Chondrocyte (in vitro differentiated cells): ENCODE results near the gene IL6R. TPM values are rescaled to one million over a fixed set of nuclear protein-coding genes. Genes with fewer than 3 reads are reported as not detected.
"Not testable (repeated sequence)": the region's sequence is repeated elsewhere in the genome, so short reads cannot be mapped to it uniquely, and the experiment has no call there.

Experiments used
- DNase-seq: peaks from one replicate; pipeline ENCODE4 v3.0.0; 2021; ENCODE audit warnings: mixed read lengths, low spot score
- H3K27ac Mint-ChIP-seq: one replicate; pipeline ENCODE4 v1.8.0; 2021; ENCODE audit warnings: mild to moderate bottlenecking, moderate library complexity, mixed read lengths; ENCODE audit not compliant: unreplicated experiment
- H3K27me3 Mint-ChIP-seq: 2 replicates; pipeline ENCODE4 v1.8.0; 2021; ENCODE audit warnings: low read depth, mixed read lengths
- H3K36me3 Mint-ChIP-seq: 2 replicates; pipeline ENCODE4 v1.8.0; 2021; ENCODE audit warnings: low read depth, mixed read lengths
- H3K4me1 Mint-ChIP-seq: 2 replicates; pipeline ENCODE4 v1.8.0; 2021; ENCODE audit warnings: low read depth, mild to moderate bottlenecking, mixed read lengths
- H3K4me3 Mint-ChIP-seq: one replicate; pipeline ENCODE4 v1.8.0; 2021; ENCODE audit warnings: mild to moderate bottlenecking, moderate library complexity, mixed read lengths; ENCODE audit not compliant: unreplicated experiment
- H3K9me3 Mint-ChIP-seq: 2 replicates; pipeline ENCODE4 v1.8.0; 2021; ENCODE audit warnings: low read depth, mixed read lengths
- CTCF ChIP-seq: fragments of 200-600 bp; sonication (generic); IDR thresholded peaks from 2 replicates; pipeline ENCODE4 v1.5.0; 2021; ENCODE audit warnings: antibody characterized with exemption, mild to moderate bottlenecking, moderate library complexity
- total RNA-seq: library from RNA; stranded (reverse); gene quantifications from 3 replicates; pipeline ENCODE4 v1.2.1, GENCODE V29; 2021

Gene IL6R
- total RNA-seq, 1 donor from 2014 or later: 1.3 TPM

GRCh38 chr1:154483941-154484803 is 79.0 kb downstream of the IL6R start:
- no peak for DNase-seq
- no peaks in the 10 kb centered on the region for H3K36me3 Mint-ChIP-seq
- H3K4me3 Mint-ChIP-seq: no peak overlapping the region
- H3K27ac Mint-ChIP-seq: no peak overlapping the region
- no peaks in the 10 kb centered on the region for H3K9me3 Mint-ChIP-seq
- H3K4me1 Mint-ChIP-seq: peaks cover 6% of the 10 kb centered on the region
- peaks cover 6% of the 10 kb centered on the region for H3K27me3 Mint-ChIP-seq
- no peak for TF ChIP-seq CTCF

- H3K27ac Mint-ChIP-seq: no peak overlapping the region
- peaks cover 12% of the 10 kb centered on the region for H3K27me3 Mint-ChIP-seq
- no peaks in the 10 kb centered on the region for H3K36me3 Mint-ChIP-seq
- no peak for TF ChIP-seq CTCF
- no peaks in the 10 kb centered on the region for H3K4me1 Mint-ChIP-seq
- no peaks in the 10 kb centered on the region for H3K9me3 Mint-ChIP-seq
- no peak for DNase-seq
- no peak overlapping the region for H3K4me3 Mint-ChIP-seq
These were observed 80.0 kb downstream of the IL6R start for GRCh38 chr1:154485106-154485505.

- no peaks in the 10 kb centered on the region for H3K4me1 Mint-ChIP-seq
- no peak for DNase-seq
- H3K4me3 Mint-ChIP-seq: no peak overlapping the region
- H3K27ac Mint-ChIP-seq: no peak overlapping the region
- no peaks in the 10 kb centered on the region for H3K36me3 Mint-ChIP-seq
- peaks cover 20% of the 10 kb centered on the region for H3K27me3 Mint-ChIP-seq
- TF ChIP-seq CTCF: no peak
- H3K9me3 Mint-ChIP-seq: no peaks in the 10 kb centered on the region
These were observed 80.9 kb downstream of the IL6R start for GRCh38 chr1:154485910-154486496.

GRCh38 chr1:154486756-154487155 is 81.6 kb downstream of the IL6R start:
- not testable (repeated sequence) for H3K27ac Mint-ChIP-seq, DNase-seq, H3K9me3 Mint-ChIP-seq, H3K36me3 Mint-ChIP-seq, H3K4me1 Mint-ChIP-seq, H3K4me3 Mint-ChIP-seq
- peaks cover 28% of the 10 kb centered on the region for H3K27me3 Mint-ChIP-seq

- DNase-seq: no peak
- no peaks in the 10 kb centered on the region for H3K9me3 Mint-ChIP-seq
- H3K4me3 Mint-ChIP-seq: no peak overlapping the region
- no peak for TF ChIP-seq CTCF
- no peaks in the 10 kb centered on the region for H3K4me1 Mint-ChIP-seq
- peaks cover 41% of the 10 kb centered on the region for H3K27me3 Mint-ChIP-seq
- no peak overlapping the region for H3K27ac Mint-ChIP-seq
- H3K36me3 Mint-ChIP-seq: no peaks in the 10 kb centered on the region
These were observed 83.8 kb downstream of the IL6R start for GRCh38 chr1:154488922-154489321.
